Measurements from ENCODE around the gene SYNGR2. TPM values are rescaled to one million over a fixed set of nuclear protein-coding genes. Genes with fewer than 3 reads are reported as not detected.

The SYNGR2 gene
- total RNA-seq, 1 experiment from 2014 or later, result 169 TPM

DNA sequence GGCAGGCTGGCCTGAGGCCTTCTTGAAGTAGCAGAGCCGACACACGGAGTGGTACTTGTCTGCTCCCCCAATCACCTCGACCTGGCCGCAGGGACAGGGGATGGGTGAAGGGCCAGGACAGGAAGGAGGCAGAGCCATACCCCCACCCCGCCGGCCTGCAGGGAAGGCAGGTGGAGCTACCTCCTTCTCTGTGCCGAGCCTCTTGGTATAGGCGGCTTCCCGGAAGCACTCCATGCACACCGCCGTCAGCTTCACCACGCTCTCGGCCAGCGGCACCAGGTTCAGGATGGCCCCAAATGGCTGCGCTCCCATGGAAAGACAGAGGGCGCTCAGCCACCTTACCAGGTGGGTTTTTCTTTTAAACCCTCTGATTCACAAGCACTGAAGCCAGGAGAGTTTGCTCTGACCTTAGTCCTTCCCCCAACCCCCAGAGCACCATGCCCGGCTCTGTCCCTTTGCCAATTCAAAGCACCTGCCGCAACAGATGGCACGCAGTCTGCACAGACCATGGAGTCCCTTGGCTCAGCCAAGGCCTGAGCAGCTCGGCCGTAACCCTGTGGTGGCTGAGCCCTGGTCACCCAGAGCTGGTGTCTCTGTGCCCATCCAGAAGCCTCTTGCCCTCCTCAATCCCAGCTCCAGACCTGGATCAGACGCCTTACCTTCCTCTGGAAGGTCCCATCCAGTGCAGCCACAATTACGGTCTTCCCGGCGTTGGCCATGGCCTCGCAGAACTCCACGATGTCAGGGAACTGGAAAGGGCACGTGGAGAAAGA is 6.7 kb downstream of the SYNGR2 start:
- Histone ChIP-seq H3K9me3 (no peaks in the 10 kb centered on the region), H3K4me3 (ENCODE audit: low read depth, low read length) (no peak overlapping the region), H3K36me3 (ENCODE audit: control insufficient read depth, insufficient read depth, low read length) (peaks cover 2% of the 10 kb centered on the region), H3K27me3 (replicated peaks; ENCODE audit: control insufficient read depth, insufficient read depth, low read length) (no peaks in the 10 kb centered on the region), H3K4me1 (peaks cover 16% of the 10 kb centered on the region; the same call in 1 of the 2 replicates)
- Mint-ChIP-seq H3K27me3 (ENCODE audit: insufficient read depth, unreplicated experiment) (no peaks in the 10 kb centered on the region), H3K9me3 (ENCODE audit: unreplicated experiment) (no peaks in the 10 kb centered on the region), H3K36me3 (ENCODE audit: insufficient read depth, unreplicated experiment) (peaks cover 98% of the 10 kb centered on the region), H3K27ac (ENCODE audit: unreplicated experiment) (peak overlapping the region; percentile 75), H3K4me3 (ENCODE audit: unreplicated experiment) (no peak overlapping the region), H3K4me1 (ENCODE audit: low read depth, unreplicated experiment) (peaks cover 24% of the 10 kb centered on the region)
- POLR2A ChIA-PET, result interaction anchor here (1.1 to 1.4 kb wide), 2 partner anchors 12 to 193 kb away, joined by 3 to 5 read pairs; partner anchors contain the start of genes AFMID and TK1
- no TSS peak for BruUV-seq (replicated peaks)
- TF ChIP-seq, protein P1, sequence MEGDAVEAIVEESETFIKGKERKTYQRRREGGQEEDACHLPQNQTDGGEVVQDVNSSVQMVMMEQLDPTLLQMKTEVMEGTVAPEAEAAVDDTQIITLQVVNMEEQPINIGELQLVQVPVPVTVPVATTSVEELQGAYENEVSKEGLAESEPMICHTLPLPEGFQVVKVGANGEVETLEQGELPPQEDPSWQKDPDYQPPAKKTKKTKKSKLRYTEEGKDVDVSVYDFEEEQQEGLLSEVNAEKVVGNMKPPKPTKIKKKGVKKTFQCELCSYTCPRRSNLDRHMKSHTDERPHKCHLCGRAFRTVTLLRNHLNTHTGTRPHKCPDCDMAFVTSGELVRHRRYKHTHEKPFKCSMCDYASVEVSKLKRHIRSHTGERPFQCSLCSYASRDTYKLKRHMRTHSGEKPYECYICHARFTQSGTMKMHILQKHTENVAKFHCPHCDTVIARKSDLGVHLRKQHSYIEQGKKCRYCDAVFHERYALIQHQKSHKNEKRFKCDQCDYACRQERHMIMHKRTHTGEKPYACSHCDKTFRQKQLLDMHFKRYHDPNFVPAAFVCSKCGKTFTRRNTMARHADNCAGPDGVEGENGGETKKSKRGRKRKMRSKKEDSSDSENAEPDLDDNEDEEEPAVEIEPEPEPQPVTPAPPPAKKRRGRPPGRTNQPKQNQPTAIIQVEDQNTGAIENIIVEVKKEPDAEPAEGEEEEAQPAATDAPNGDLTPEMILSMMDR (IDR thresholded peaks at IDR 0.05; ENCODE audit: insufficient read depth in 1 of 2, low read depth in 1 of 2, low read length in 1 of 2, severe bottlenecking in 1 of 2, unreplicated experiment in 1 of 2), result peak in 1 of 2 experiments; percentile 20
- no peak for DNase-seq
- CTCF ChIA-PET, result interaction anchor here (0.9 to 1.8 kb wide), 3 partner anchors 12 to 76 kb away, joined by 4 to 7 read pairs (median 4); partner anchors contain the start of genes AFMID and TK1
- intact Hi-C loops (cut with micrococcal nuclease; ENCODE audit: unreplicated experiment), result no loop called here

DNA sequence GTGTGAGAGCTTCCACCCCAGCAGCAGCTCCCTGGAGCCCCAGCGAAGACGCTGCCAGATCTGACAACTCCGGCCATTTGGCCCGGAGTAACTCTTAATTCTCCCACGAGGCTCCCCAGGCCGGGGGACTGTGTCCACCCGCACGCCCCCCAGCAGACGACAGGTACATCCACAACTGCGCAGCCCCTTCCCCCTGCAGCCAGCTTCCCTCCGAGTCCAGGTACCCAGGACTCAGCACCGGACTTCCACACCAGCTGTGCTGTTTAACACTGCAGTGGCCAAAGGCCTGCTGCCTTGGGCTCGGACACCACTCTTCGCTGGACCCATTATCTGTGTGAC is 7.2 kb downstream of the SYNGR2 start:
- TF ChIP-seq, protein P1 (IDR thresholded peaks at IDR 0.05; ENCODE audit: insufficient read depth in 1 of 2, low read depth in 1 of 2, low read length in 1 of 2, severe bottlenecking in 1 of 2, unreplicated experiment in 1 of 2), result no peak
- BruUV-seq (replicated peaks), result no TSS peak
- no peak for DNase-seq
- H3K9me3 Mint-ChIP-seq (ENCODE audit: unreplicated experiment), result no peaks in the 10 kb centered on the region
- no peak overlapping the region for H3K4me3 Mint-ChIP-seq (ENCODE audit: unreplicated experiment)
- peaks cover 2% of the 10 kb centered on the region for H3K36me3 ChIP-seq (ENCODE audit: control insufficient read depth, insufficient read depth, low read length)
- H3K36me3 Mint-ChIP-seq (ENCODE audit: insufficient read depth, unreplicated experiment), result peaks cover 98% of the 10 kb centered on the region
- CTCF ChIA-PET, result interaction anchor here (1.7 to 1.8 kb wide), 2 partner anchors 11 to 30 kb away, joined by 4 to 7 read pairs; partner anchors contain the start of genes AFMID and TK1
- peak overlapping the region; percentile 75 for H3K27ac Mint-ChIP-seq (ENCODE audit: unreplicated experiment)
- H3K9me3 ChIP-seq, result no peaks in the 10 kb centered on the region
- H3K4me3 ChIP-seq (ENCODE audit: low read depth, low read length), result no peak overlapping the region
- POLR2A ChIA-PET, result interaction anchor here (1.3 to 1.4 kb wide), 2 partner anchors 11 to 48 kb away, joined by 4 to 5 read pairs; partner anchors contain the start of genes AFMID, TK1 and TMC6
- no peaks in the 10 kb centered on the region for H3K27me3 ChIP-seq (replicated peaks; ENCODE audit: control insufficient read depth, insufficient read depth, low read length)
- H3K27me3 Mint-ChIP-seq (ENCODE audit: insufficient read depth, unreplicated experiment), result no peaks in the 10 kb centered on the region
- peaks cover 14% of the 10 kb centered on the region; the same call in 1 of the 2 replicates for H3K4me1 ChIP-seq
- intact Hi-C loops (cut with micrococcal nuclease; ENCODE audit: unreplicated experiment), result no loop called here
- H3K4me1 Mint-ChIP-seq (ENCODE audit: low read depth, unreplicated experiment), result peaks cover 24% of the 10 kb centered on the region

DNA sequence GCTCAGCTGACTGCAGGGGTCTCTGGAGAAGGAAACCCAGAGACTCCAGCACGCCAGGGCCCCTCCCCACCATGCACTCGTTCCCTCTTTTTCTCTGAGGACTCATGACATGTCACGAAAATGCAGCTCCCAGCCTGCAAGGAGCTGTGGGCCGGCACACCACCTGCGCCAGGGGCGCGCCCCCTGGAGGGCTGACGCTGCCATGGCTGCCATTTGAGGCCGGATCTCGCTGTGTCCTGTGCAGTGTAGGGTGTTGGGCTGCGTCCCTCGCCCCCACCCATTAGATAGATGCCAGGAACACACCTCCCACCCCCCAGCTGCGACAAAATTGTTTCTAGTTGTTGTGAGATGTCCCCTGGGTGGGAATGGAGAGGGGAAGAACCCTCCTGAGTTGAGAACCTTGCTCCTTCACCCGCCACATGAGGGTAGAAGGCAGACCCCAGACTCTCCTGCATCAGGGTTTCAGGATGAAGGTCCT is 8.2 kb downstream of the SYNGR2 start:
- Mint-ChIP-seq H3K27me3 (ENCODE audit: insufficient read depth, unreplicated experiment) (no peaks in the 10 kb centered on the region), H3K27ac (ENCODE audit: unreplicated experiment) (peak overlapping the region; percentile 75), H3K9me3 (ENCODE audit: unreplicated experiment) (no peaks in the 10 kb centered on the region), H3K4me1 (ENCODE audit: low read depth, unreplicated experiment) (peaks cover 24% of the 10 kb centered on the region), H3K36me3 (ENCODE audit: insufficient read depth, unreplicated experiment) (peaks cover 98% of the 10 kb centered on the region), H3K4me3 (ENCODE audit: unreplicated experiment) (no peak overlapping the region)
- BruUV-seq (replicated peaks), result no TSS peak
- ChIA-PET CTCF (interaction anchor here (0.6 to 2.5 kb wide), 9 partner anchors 11 to 92 kb away, joined by 3 to 15 read pairs (median 4); partner anchors contain the start of genes AFMID and TK1), POLR2A (interaction anchor here (0.9 to 1.3 kb wide), 3 partner anchors 10 to 48 kb away, joined by 3 to 4 read pairs (median 4); partner anchors contain the start of genes TK1 and TMC6)
- peaks cover 14% of the 10 kb centered on the region; the same call in 1 of the 2 replicates for H3K4me1 ChIP-seq
- TF ChIP-seq, protein P1 (IDR thresholded peaks at IDR 0.05; ENCODE audit: insufficient read depth in 1 of 2, low read depth in 1 of 2, low read length in 1 of 2, severe bottlenecking in 1 of 2, unreplicated experiment in 1 of 2), result peak; percentile 85 to 86
- peak in 1 of 2 experiments; percentile 79 for DNase-seq
- peaks cover 2% of the 10 kb centered on the region for H3K36me3 ChIP-seq (ENCODE audit: control insufficient read depth, insufficient read depth, low read length)
- intact Hi-C loops (cut with micrococcal nuclease; ENCODE audit: unreplicated experiment), result loop anchor here (1.0 kb wide), 1 partner anchor 64 kb away; no protein-coding TSS in a partner anchor
- no peak overlapping the region for H3K4me3 ChIP-seq (ENCODE audit: low read depth, low read length)
- H3K27me3 ChIP-seq (replicated peaks; ENCODE audit: control insufficient read depth, insufficient read depth, low read length), result no peaks in the 10 kb centered on the region
- no peaks in the 10 kb centered on the region for H3K9me3 ChIP-seq
